ENCODE data around the gene SSC5D.

The SSC5D gene

DNA sequence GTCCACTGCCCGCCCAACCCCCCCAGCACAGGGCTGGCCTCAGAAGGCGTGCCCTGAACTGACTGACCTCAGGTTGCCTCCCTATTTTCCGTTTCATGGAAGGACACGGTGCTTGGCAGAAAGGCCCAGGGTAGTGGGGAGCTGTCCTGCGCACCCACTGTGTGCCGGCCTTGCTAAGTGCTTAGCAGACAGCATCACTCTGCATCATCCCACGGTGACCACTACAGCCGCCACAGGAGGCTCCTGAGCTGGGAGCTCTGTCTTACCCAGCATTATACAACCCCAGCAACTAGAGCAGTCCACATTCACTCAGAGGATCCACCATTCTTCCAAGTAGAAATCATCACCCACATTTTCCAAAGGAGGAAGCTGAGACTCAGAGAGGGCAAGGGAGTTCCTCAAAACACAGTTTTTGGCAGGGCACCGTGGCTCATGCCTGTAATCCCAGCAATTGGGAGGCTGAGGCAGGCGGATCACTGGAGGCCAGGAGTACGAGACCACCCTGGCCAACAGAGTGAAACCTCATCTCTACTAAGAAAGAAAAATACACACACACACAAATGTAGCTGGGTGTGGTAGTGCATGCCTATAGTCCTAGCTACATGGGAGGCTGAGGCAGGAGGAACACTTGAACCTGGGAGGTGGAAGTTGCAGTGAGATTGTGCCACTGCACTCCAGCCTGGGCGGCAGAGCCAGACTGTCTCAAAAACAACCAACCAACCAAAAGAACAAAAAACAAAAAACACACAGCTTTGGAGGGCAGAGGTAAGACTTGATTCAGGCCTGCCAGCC, 47.1 kb downstream of the SSC5D start:
- FAIRE-seq, result no peak

GRCh38 chr19:55535965-55536350, 47.7 kb downstream of the SSC5D start:
- no peak for FAIRE-seq
- no peak for DNase-seq (ENCODE audit: insufficient read length, low spot score)

More for the DNA sequence above, 47.1 kb downstream of the SSC5D start:
- no peak for DNase-seq (ENCODE audit: insufficient read length, low spot score)

DNA sequence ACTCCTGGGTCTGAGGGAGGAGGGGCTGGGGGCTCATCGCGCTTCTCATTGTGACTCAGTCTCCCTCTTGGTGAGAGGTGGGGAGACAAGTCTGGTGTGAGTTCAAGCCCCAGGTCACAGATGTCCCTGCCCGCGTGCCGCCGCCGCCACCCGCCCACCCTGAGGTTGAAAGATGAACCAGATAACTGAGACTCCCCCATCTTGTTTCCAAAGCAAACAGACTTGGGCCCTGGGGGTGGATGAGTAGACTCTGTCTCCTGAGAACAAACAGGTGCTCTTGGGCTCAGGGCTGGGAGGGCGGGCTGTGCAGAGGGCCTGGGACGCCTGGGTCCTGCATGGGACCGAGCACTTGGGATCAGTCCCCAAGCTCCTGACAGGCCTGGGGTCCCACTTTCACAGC, 48.1 kb downstream of the SSC5D start:
- FAIRE-seq, result no peak
- no peak for DNase-seq (ENCODE audit: insufficient read length, low spot score)

GRCh38 chr19:55536951-55537740, 48.9 kb downstream of the SSC5D start, which contains the start of gene SBK2:
SBK2 (minus strand) TSS chr19:55537133; CDS start chr19:55536294, 839 bp downstream.
- no peak for FAIRE-seq
- no peak for DNase-seq (ENCODE audit: insufficient read length, low spot score)

GRCh38 chr19:55537741-55538111, 49.5 kb downstream of the SSC5D start:
- DNase-seq (ENCODE audit: insufficient read length, low spot score) (peak; percentile 78), FAIRE-seq (no peak)

DNA sequence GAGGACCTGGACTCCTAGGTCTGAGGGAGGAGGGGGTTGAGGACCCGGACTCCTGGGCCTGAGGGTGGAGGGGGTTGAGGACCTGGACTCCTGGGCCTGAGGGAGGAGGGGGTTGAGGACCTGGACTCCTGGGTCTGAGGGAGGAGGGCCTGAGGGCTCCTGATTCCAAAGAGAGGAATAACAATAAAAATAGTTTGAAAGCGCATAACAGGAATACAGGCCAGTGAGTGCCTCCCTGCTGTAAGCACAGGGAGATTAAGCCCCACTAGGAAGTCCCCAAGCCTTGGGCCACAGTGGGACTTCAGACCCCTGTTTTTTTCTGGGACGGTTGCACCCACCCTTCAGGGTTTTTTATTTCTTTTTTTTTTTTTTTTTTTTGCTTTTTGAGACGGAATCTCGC, 49.9 kb downstream of the SSC5D start:
- FAIRE-seq (no peak), DNase-seq (ENCODE audit: insufficient read length, low spot score) (no peak)

- FAIRE-seq (peak; percentile 98), DNase-seq (ENCODE audit: insufficient read length, low spot score) (no peak)
Measured at GRCh38 chr19:55539090-55539984, 51.1 kb downstream of the SSC5D start.

- no peak for DNase-seq (ENCODE audit: insufficient read length, low spot score)
- no peak for FAIRE-seq
Measured at GRCh38 chr19:55540619-55541018, 52.4 kb downstream of the SSC5D start.

GRCh38 chr19:55541091-55541490, 52.9 kb downstream of the SSC5D start:
- FAIRE-seq, result no peak

GRCh38 chr19:55542292-55542855, 54.1 kb downstream of the SSC5D start:
- DNase-seq (ENCODE audit: insufficient read length, low spot score) (no peak), FAIRE-seq (no peak)

More at GRCh38 chr19:55541091-55541490, 52.9 kb downstream of the SSC5D start:
- no peak for DNase-seq (ENCODE audit: insufficient read length, low spot score)

- FAIRE-seq (no peak), DNase-seq (ENCODE audit: insufficient read length, low spot score) (no peak)
Measured at GRCh38 chr19:55543567-55543966, 55.3 kb downstream of the SSC5D start.

DNA sequence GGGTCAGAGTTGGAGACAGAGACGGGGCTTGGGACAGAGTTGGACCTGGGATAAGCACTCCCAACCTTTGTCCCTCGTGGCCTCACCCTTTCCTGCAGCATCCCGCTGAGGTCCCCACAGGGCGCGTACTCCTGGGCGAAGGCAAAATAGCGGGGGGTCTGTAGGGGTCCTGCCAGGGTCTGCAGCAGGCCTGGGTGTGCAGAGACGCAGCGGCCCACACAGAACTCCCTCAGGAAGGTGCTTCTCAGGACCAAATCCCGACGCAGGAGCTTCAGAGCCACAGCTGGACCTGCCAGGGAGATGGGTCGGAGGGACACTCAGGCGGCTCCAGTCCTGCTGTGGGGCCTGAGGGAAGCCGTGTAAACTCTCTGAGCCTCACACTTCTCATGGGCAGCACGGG, 55.8 kb downstream of the SSC5D start:
- no peak for FAIRE-seq
- DNase-seq (ENCODE audit: insufficient read length, low spot score), result no peak

- DNase-seq (ENCODE audit: insufficient read length, low spot score) (no peak), FAIRE-seq (no peak)
Measured at GRCh38 chr19:55544776-55545439, 56.7 kb downstream of the SSC5D start.

DNA sequence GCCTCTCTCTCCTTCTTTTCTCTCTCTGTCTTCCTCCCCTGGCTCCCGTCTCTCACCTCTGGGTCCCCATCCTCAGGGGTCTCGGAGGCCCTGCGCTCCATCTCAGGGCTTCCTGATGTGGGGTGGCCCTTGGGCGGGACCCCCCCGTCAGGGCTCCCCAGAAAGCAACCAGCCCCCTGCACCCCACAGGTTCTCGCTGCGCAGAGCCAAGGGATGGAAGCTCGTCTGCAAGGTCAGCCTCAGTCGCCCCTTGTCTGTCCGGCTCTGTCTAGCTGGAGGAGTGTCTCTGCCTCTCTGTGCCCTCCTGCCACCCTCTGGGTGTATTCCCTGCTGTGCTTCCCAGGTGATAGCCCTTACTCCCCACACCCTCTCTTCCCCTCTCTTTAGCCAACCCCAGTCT, 57.2 kb downstream of the SSC5D start, which contains the start of gene SBK3:
Gene SBK3 (minus strand): TSS at position 101 of the 400 bp plus-strand sequence. CDS start 0 bp downstream, at position 101.
- no peak for FAIRE-seq
- no peak for DNase-seq (ENCODE audit: insufficient read length, low spot score)

- DNase-seq (ENCODE audit: insufficient read length, low spot score) (no peak), FAIRE-seq (no peak)
Measured at GRCh38 chr19:55546011-55546410, 57.8 kb downstream of the SSC5D start.

DNA sequence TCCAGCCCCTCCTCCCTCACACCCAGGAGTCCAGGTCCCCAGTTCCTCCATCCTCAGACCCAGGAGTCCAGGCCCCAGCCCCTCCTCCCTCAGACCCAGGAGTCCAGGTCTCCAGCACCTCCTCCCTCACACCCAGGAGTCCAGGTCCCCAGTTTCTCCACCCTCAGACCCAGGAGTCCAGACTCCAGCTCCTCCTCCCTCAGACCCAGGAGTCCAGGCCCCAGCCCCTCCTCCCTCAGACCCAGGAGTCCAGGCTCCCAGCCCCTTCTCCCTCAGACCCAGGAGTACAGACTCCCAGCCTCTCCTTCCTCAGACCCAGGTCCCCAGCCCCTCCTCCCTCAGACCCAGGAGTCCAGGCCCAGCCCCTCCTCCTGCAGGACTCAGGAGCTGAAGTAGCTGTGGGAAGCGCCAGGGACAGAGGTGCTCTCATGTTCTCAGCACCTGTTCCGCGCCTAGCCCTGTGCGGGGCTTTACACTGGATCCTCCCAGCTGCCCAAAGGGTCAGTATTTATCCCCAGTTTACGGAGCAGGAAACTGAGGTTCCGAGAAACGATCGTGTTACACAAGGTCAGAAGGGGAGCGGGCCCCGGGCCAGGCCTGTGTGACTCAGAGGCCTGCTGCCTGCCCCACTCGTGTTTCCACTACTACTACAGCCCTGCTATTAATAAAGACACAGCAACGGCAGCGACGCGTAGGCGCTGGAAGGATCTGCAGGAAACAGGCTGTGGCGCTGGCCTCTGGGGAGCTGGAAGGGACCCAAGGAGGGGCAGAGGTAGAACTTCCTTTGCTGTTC, 58.8 kb downstream of the SSC5D start:
- DNase-seq (ENCODE audit: insufficient read length, low spot score) (no peak), FAIRE-seq (peak; percentile 51)

DNA sequence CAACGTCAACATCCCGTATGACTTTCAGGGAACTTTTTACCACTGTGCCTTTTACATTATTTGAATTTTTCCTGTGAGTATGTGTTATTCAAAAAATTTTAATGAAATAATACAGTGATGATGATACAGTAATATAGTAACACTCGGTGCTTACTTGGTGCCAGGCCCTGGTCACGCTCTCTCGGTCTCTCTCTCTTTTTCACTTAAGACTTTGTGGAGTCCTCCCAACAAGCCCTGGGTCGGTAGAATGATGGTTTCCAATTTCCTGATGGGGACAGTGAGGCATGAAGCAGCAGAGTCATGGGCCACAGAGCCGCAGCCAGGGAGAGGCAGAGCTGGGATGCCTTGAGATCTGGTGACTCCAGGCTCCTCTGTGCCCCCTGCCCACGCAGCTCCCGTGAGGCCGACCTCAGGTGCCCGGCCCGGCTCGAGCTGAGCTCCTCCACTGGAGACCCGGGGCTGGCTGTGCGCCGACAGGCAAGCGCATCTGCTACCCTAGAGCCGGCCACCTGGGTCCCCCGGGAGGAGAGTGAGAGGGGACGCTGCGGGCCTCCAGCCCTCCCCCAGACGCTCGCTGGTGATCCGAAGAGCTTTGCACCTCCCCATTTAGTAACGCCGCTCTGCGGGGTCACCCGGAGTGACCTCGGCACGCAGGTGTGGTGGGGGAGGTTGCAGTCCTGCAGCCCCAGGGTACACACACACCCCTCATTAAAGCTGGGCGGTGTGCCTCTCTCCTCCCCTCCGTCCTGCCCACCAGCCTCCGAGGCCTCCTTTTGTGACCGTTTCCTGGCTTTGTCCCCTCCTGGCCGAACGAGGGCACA, 61.5 kb downstream of the SSC5D start:
- peak; percentile 63 for DNase-seq (ENCODE audit: insufficient read length, low spot score)
- FAIRE-seq, result peak; percentile 65

GRCh38 chr19:55550321-55550650, 62.0 kb downstream of the SSC5D start:
- FAIRE-seq, result no peak
- no peak for DNase-seq (ENCODE audit: insufficient read length, low spot score)

Measured in HTR-8/SVneo (cell line).